A549 (cell line): Measurements from ENCODE around the gene PSMB10.

Source experiments
- CTCF ChIP-seq: fragments of >200 bp; sonication (Bioruptor Twin); formaldehyde crosslinking; IDR thresholded peaks from 3 replicates; pipeline ENCODE4 v1.5.1; 2016
- KDM1A ChIP-seq: fragments of 200-600 bp; sonication (generic); IDR thresholded peaks from 2 replicates; pipeline ENCODE4 v1.6.1; 2016; ENCODE audit warnings: low read depth, mild to moderate bottlenecking
- POLR2A ChIP-seq: IDR thresholded peaks from 2 replicates; pipeline ENCODE4 v1.6.1; 2012; ENCODE audit warnings: mild to moderate bottlenecking, low read length

- TF ChIP-seq KDM1A (no peak), CTCF (no peak), POLR2A (no peak)
Measured at GRCh38 chr16:67953641-67954375, 17.2 kb upstream of the PSMB10 start.
